ENCODE measurements around the gene ABHD2.
"Not testable (repeated sequence)": the region's sequence is repeated elsewhere in the genome, so short reads cannot be mapped to it uniquely, and the experiment has no call there.

ABHD2 gene, protein sequence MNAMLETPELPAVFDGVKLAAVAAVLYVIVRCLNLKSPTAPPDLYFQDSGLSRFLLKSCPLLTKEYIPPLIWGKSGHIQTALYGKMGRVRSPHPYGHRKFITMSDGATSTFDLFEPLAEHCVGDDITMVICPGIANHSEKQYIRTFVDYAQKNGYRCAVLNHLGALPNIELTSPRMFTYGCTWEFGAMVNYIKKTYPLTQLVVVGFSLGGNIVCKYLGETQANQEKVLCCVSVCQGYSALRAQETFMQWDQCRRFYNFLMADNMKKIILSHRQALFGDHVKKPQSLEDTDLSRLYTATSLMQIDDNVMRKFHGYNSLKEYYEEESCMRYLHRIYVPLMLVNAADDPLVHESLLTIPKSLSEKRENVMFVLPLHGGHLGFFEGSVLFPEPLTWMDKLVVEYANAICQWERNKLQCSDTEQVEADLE

GRCh38 chr15:89087830-89088604 is at the start of gene ABHD2:
Gene ABHD2, plus strand, starts transcription at chr15:89088456. Its CDS starts 27,872 bp downstream, at chr15:89116328.
- peak; percentile 98 for DNase-seq

GRCh38 chr15:89039142-89039541 is 49.1 kb upstream of the ABHD2 start:
- no peak for DNase-seq

DNA sequence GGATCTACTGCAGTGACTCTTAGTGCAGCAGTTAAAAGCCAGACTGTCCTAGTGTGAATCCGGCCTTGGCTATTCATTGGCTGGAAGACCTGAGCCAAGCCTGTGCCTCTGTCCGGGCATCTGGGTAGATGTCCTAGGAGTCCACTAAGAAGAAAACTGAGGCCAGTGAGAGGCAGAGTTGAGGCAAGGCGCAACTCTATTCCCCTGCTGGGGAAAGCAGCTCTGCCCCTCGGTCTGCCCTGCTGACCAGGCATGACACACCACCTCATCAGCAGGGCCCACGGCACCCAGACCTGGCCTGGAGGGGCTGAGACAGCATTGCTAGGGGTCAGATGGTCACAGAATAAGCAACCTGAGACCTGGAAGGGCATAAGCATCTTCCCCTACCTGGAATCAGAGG is 46.7 kb upstream of the ABHD2 start:
- DNase-seq = no peak

DNA sequence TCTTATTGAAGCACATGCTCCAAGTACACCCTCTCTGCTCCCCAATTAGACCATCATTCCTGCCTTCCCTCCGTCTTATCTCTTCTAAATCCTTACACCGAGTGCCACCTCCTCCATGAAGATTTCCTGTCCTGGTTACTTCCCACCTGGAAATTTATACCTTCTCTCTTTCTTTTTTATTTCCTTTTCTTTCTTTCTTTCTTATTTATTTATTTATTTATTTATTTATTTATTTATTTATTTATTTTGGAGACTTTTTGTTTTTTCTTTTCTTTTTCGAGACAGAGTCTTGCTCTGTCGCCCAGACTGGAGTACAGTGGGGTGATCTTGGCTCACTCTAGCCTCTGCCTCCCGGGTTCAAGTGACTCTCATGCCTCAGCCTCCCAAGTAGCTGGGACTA is 45.9 kb upstream of the ABHD2 start:
- no peak for DNase-seq

- DNase-seq = no peak
These were observed 44.9 kb upstream of the ABHD2 start for GRCh38 chr15:89043031-89044002.

DNA sequence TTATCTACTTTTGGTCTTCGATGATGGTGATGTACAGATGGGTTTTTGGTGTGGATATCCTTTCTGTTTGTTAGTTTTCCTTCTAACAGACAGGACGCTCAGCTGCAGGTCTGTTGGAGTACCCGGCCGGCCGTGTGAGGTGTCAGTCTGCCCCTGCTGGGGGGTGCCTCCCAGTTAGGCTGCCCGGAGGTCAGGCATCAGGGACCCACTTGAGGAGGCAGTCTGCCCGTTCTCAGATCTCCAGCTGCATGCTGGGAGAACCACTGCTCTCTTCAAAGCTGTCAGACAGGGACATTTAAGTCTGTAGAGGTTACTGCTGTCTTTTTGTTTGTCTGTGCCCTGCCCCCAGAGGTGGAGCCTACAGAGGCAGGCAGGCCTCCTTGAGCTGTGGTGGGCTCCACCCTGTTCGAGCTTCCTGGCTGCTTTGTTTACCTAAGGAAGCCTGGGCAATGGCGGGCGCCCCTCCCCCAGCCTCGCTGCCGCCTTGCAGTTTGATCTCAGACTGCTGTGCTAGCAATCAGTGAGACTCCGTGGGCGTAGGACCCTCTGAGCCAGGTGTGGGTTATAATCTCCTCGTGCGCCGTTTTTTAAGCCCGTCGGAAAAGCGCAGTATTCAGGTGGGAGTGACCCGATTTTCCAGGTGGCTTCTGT is 39.1 kb upstream of the ABHD2 start:
- DNase-seq = not testable (repeated sequence)

DNA sequence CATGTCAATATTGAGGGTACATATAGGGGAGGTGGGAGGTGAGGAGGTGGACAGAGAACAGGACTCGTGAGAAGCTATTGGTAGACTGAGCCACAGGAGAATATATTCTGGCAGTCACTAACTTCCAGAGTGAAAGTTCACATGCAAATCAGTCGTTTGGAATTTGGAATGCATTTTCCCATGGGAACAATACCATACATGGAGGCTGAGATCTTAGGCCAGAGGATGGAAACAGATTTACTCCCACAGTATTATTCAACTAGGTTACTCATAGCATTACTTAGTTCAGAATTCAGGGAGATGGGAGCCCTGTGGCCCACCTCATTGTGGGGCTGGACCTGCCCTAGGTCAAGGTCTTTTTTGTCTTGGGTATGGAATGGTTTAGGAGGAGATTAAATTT is 36.4 kb upstream of the ABHD2 start:
- DNase-seq = no peak

DNA sequence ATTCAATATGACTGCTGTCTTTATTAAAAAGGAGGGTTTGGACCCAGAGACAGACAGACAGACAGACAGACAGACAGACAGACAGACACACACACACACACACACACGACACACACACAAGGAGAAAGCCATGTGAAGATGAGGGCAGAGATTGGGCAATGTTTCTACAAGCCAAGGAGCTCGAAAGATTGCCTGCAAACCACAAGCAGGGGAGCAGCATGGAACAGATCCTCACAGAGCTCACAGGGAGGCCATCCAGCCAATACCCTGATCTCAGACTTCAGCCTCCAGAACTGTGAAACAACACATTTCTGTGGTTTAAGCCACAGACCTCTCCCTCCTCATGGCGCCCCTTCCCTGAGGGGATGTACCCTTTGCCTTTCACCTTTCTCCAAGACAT is 35.8 kb upstream of the ABHD2 start:
- no peak for DNase-seq

GRCh38 chr15:89054873-89055272 is 33.4 kb upstream of the ABHD2 start:
- no peak for DNase-seq

GRCh38 chr15:89057506-89058133 is 30.6 kb upstream of the ABHD2 start:
- peak; percentile 24 for DNase-seq

- no peak for DNase-seq
These were observed 29.9 kb upstream of the ABHD2 start for GRCh38 chr15:89058376-89058775.

- DNase-seq = no peak
These were observed 29.3 kb upstream of the ABHD2 start for GRCh38 chr15:89058876-89059405.

- DNase-seq = no peak
These were observed 22.0 kb upstream of the ABHD2 start for GRCh38 chr15:89066280-89066679.

GRCh38 chr15:89067751-89068150 is 20.5 kb upstream of the ABHD2 start:
- no peak for DNase-seq

GRCh38 chr15:89068325-89068784 is 19.9 kb upstream of the ABHD2 start:
- no peak for DNase-seq

GRCh38 chr15:89070197-89071124 is 17.8 kb upstream of the ABHD2 start:
- DNase-seq = no peak

GRCh38 chr15:89071471-89071870 is 16.8 kb upstream of the ABHD2 start:
- DNase-seq = no peak

- no peak for DNase-seq
These were observed 15.9 kb upstream of the ABHD2 start for GRCh38 chr15:89072277-89072869.

DNA sequence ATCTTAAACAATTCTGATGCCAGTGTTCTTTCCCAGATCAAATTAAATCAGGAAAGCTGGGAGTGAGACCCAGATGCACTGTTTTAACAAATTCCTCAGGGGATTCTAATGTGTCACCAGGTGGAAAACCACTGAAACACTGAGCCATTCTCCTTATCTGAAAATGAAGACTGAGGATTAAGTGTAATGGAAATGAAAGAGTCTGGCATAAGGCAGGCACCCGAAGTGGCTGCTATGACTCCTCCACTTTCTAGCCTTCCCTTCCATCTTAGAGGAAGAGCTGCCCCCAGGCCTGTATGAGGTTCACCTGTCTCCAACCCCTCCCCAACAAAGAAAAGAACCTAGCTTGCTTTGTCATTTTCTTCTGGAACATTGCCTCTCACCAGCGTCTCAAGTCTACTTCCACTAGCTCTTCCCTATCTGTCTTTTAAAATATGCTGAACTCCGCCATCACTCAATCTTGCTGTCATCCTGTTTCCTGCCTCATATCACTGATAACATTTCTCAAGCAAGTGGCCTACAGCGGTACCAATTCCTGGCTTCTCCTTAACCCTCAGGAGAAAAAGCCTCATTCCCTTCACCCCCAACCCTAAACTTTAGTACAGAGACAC is 13.7 kb upstream of the ABHD2 start:
- DNase-seq = no peak
